ENCODE results near the gene CABLES1. TPM values are rescaled to one million over a fixed set of nuclear protein-coding genes. Genes with fewer than 3 reads are reported as not detected.

The CABLES1 gene
- total and polyA plus RNA-seq, 2 of the 8 experiments (the other 6 are each of a cell fraction or from before 2014, with no cell fraction given): 9.2 to 26.4 TPM

GRCh38 chr18:23155537-23155936, 20.3 kb downstream of the CABLES1 start:
- H3K4ac ChIP-seq (replicated peaks; ENCODE audit: insufficient read length, low read depth, low read length): no peak overlapping the region
- H3K9ac ChIP-seq (replicated peaks in 1 of 4; ENCODE audit: extremely low read depth in 1 of 4, low read depth in 3 of 4, low read length in 3 of 4): no peak overlapping the region
- no peak overlapping the region for H4K91ac ChIP-seq (replicated peaks; ENCODE audit: insufficient read length, low read length)
- CTCF ChIA-PET (ENCODE audit: partially characterized antibody): interaction anchor here (0.8 to 1.2 kb wide), 7 partner anchors 8 to 57 kb away, joined by 3 to 5 read pairs (median 4); no protein-coding TSS in a partner anchor
- TF ChIP-seq RBBP5 (IDR thresholded peaks at IDR 0.05; ENCODE audit: borderline replicate concordance, low read depth, low read length) (no peak), MAX (IDR thresholded peaks at IDR 0.05) (peak; percentile 29)
- H3K23me2 ChIP-seq (ENCODE audit: low read depth, low read length): no peaks in the 10 kb centered on the region
- peaks cover 15% of the 10 kb centered on the region for H3K79me1 ChIP-seq (ENCODE audit: low read depth, low read length)
- no peak overlapping the region for H4K5ac ChIP-seq (ENCODE audit: insufficient read length, low read depth, low read length)
- no peak overlapping the region for H2BK15ac ChIP-seq (ENCODE audit: low read length)
- H3K4me2 ChIP-seq (ENCODE audit: insufficient read depth in 1 of 2, low read depth in 2 of 2, low read length in 2 of 2): no peak overlapping the region
- no peak overlapping the region for H3K4me3 ChIP-seq (ENCODE audit: extremely low read depth in 1 of 4, insufficient read depth in 2 of 4, low read depth in 3 of 4, low read length in 4 of 4)
- H2AK5ac ChIP-seq (ENCODE audit: low read depth, low read length): no peak overlapping the region
- no peak overlapping the region for H2BK20ac ChIP-seq (ENCODE audit: low read length)
- H3K18ac ChIP-seq (ENCODE audit: extremely low read depth, low read length): no peak overlapping the region
- no peak overlapping the region for H2BK120ac ChIP-seq (replicated peaks; ENCODE audit: low read depth, low read length)
- no peak overlapping the region for H3K56ac ChIP-seq (replicated peaks; ENCODE audit: insufficient read length, low read depth, low read length)
- H3K4me1 ChIP-seq (replicated peaks in 1 of 4; ENCODE audit: control insufficient read depth in 3 of 4, insufficient read depth in 4 of 4, low read length in 3 of 4): peaks cover 4 to 12% (median 7%) of the 10 kb centered on the region in 4 experiments; a peak in 6 of 7 replicates
- no peaks in the 10 kb centered on the region for H3K36me3 ChIP-seq (ENCODE audit: control insufficient read depth in 2 of 4, insufficient read depth in 4 of 4, low read length in 3 of 4)
- no peaks in the 10 kb centered on the region for H3K27me3 ChIP-seq (replicated peaks in 1 of 4; ENCODE audit: control insufficient read depth in 3 of 4, extremely low read depth in 1 of 4, insufficient read depth in 3 of 4, low read length in 3 of 4)
- H4K8ac ChIP-seq (ENCODE audit: extremely low read depth, insufficient read depth, low read length): no peak overlapping the region
- POLR2A ChIA-PET (ENCODE audit: partially characterized antibody): interaction anchor here (0.9 to 2.0 kb wide), 8 partner anchors 8 to 21 kb away, joined by 3 to 7 read pairs (median 3); no protein-coding TSS in a partner anchor
- no peak overlapping the region; the same call in 1 of the 2 replicates for H2BK5ac ChIP-seq (ENCODE audit: low read depth, low read length)
- FAIRE-seq: no peak
- H3K27ac ChIP-seq (ENCODE audit: low read depth, low read length): no peak overlapping the region
- peaks cover 0 to 3% of the 10 kb centered on the region in 2 experiments for H4K20me1 ChIP-seq (replicated peaks in 1 of 2; ENCODE audit: control insufficient read depth in 1 of 2, insufficient read depth in 2 of 2, low read length in 2 of 2)
- no peak for DNase-seq (ENCODE audit: low read depth in 1 of 2, low spot score in 2 of 2)
- no peak overlapping the region for H2BK12ac ChIP-seq (ENCODE audit: low read depth, low read length)
- H3K9me3 ChIP-seq (ENCODE audit: insufficient read depth in 2 of 2, low read depth in 1 of 2, low read length in 1 of 2): no peaks in the 10 kb centered on the region
- no peak overlapping the region for H3K23ac ChIP-seq (ENCODE audit: insufficient read length)
- no peak overlapping the region for H3K14ac ChIP-seq (ENCODE audit: insufficient read length)
- peaks cover 12 to 89% of the 10 kb centered on the region in 2 experiments for H3K79me2 ChIP-seq (ENCODE audit: control insufficient read depth in 1 of 2, insufficient read depth in 2 of 2, low read length in 2 of 2)
- H2AFZ ChIP-seq (ENCODE audit: low read length): no peak overlapping the region
- 67% methylated on average over 5 of the region's 5 CpGs; no CpG with 5 or more reads in 1 of the 2 experiments for WGBS, 2 experiments (ENCODE audit: extremely low coverage in 1 of 2, insufficient coverage in 1 of 2, insufficient read length in 1 of 2, insufficient replicate concordance in 2 of 2, low coverage in 1 of 2, low lambda C conversion rate in 2 of 2, missing lambda C conversion rate in 1 of 2)
